Gastroesophageal sphincter (tissue), 4 donors: Measurements from ENCODE around the gene CUTA. TPM values are rescaled to one million over a fixed set of nuclear protein-coding genes. Genes with fewer than 3 reads are reported as not detected.
A peak's percentile ranks its signal among the peaks of the same experiment; 100 is the strongest.

Experiments used
- ATAC-seq: fragments of 150-250 bp; one replicate; pipeline ENCODE4 v1.9.1; 2016; ENCODE audit warnings: mild to moderate bottlenecking, moderate library complexity
- H3K27ac ChIP-seq, 4 donors: fragments of 200-600 bp; sonication (generic) in 3 of 4; 1 replicate in 3 of 4; 2 replicates in 1 of 4; pipeline ENCODE4 v1.5.1; 2016 to 2019
- H3K27me3 ChIP-seq: fragments of 200-600 bp; sonication (generic); one replicate; pipeline ENCODE4 v1.5.1; 2019
- H3K36me3 ChIP-seq, 2 donors: fragments of 200-600 bp; sonication (generic); one replicate each; pipeline ENCODE4 v1.5.1; 2019; ENCODE audit warnings: control low read depth in 1 of 2
- H3K4me1 ChIP-seq, 3 donors: fragments of 200-600 bp; sonication (generic); 1 replicate in 2 of 3; 2 replicates in 1 of 3; pipeline ENCODE4 v1.5.1; 2016 to 2019; ENCODE audit warnings: control low read depth in 2 of 3
- H3K4me3 ChIP-seq, 2 donors: fragments of 200-600 bp; sonication (generic); one replicate each; pipeline ENCODE4 v1.5.1; 2019; ENCODE audit warnings: mild to moderate bottlenecking in 1 of 2, moderate library complexity in 1 of 2
- H3K9me3 ChIP-seq, 3 donors: fragments of 200-600 bp; sonication (generic); one replicate each; pipeline ENCODE4 v1.5.1; 2017 to 2019; ENCODE audit warnings: control low read depth in 2 of 3
- CTCF ChIP-seq, 4 experiments: fragments of 200-600 bp in 2 of 4; fragments of 450-650 bp in 2 of 4; sonication (generic) in 1 of 4; IDR thresholded peaks; one replicate each; pipeline ENCODE4 v1.5.1; 2017 to 2019; ENCODE audit warnings: antibody characterized with exemption in 4 of 4, mild to moderate bottlenecking in 2 of 4, moderate library complexity in 2 of 4
- EP300 ChIP-seq: sonication (generic); formaldehyde crosslinking; IDR thresholded peaks from one replicate; pipeline ENCODE4 v1.6.1; 2017; ENCODE audit warnings: antibody characterized with exemption, mild to moderate bottlenecking
- POLR2A ChIP-seq, 2 donors: fragments of 450-650 bp; IDR thresholded peaks; one replicate each; pipeline ENCODE4 v1.6.1; 2017; ENCODE audit warnings: antibody characterized with exemption in 2 of 2, mild to moderate bottlenecking in 2 of 2, moderate library complexity in 1 of 2
- POLR2AphosphoS5 ChIP-seq: sonication (generic); formaldehyde crosslinking; IDR thresholded peaks from one replicate; pipeline ENCODE4 v1.6.1; 2017; ENCODE audit warnings: antibody characterized with exemption
- WGBS, 2 donors: methylation state at CpG; one replicate each; pipeline ENCODE4 v1.1.5; 2018; ENCODE audit warnings: low coverage in 1 of 2; 5-methylcytosine and 5-hydroxymethylcytosine counted together
- total RNA-seq, 4 donors: library from RNA; depleted of rRNA; stranded (reverse); fragments of >200 nt; gene quantifications; one replicate each; pipeline ENCODE4 v1.1.0, GENCODE V29; 2016

CUTA gene
- total RNA-seq, 4 donors from 2014 or later: 90.2 to 144 (median 124) TPM

DNA sequence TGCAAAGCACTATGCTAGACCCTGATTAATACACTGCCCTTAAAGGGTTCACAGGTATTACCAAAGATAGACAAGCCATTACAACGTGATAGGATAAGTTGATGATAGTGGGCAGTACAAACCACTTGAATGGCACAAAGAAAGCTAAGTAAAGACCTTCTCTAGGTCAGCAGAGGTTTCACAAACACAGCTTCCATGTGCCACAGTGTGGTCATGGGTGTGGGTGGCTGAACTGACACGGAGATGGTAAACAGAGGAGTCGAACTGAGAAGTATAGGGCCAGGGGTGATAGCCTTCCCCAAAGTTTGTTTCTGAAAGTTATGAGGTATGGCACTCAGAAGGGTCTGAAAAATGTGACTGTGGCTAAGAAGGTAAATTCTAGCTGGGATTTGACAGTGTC lies 40.8 kb upstream of the CUTA start:
- TF ChIP-seq POLR2A (IDR thresholded peaks at IDR 0.05) (no peak), CTCF (IDR thresholded peaks at IDR 0.05) (no peak), EP300 (no peak)
- H3K9me3 ChIP-seq: no peaks in the 10 kb centered on the region
- no peak for ATAC-seq
- H3K36me3 ChIP-seq: peaks cover 0 to 23% of the 10 kb centered on the region in 2 donors
- no peaks in the 10 kb centered on the region for H3K27me3 ChIP-seq
- peaks cover 0 to 18% (median 5%) of the 10 kb centered on the region in 3 donors for H3K4me1 ChIP-seq
- H3K27ac ChIP-seq: no peak overlapping the region
- 53% methylated on average over 3 of the region's 3 CpGs; no CpG with 5 or more reads in 1 of the 2 donors for WGBS, 2 donors
- H3K4me3 ChIP-seq: no peak overlapping the region

DNA sequence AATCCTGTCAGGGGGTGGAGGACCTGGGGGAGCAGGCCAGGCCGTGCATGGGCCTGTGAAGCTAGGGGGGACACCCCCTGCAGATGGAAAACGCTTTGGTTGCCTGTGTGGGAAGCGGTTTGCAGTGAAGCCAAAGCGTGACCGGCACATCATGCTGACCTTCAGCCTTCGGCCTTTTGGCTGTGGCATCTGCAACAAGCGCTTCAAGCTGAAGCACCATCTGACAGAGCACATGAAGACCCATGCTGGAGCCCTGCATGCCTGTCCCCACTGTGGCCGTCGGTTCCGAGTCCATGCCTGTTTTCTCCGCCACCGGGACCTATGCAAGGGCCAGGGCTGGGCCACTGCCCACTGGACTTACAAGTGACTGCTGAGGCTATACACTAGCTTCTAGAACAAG lies 38.2 kb upstream of the CUTA start:
- ATAC-seq: no peak
- Histone ChIP-seq H3K27me3 (no peaks in the 10 kb centered on the region), H3K36me3 (peaks cover 0 to 31% of the 10 kb centered on the region in 2 donors), H3K4me1 (peaks cover 0 to 35% (median 10%) of the 10 kb centered on the region in 3 donors), H3K9me3 (no peaks in the 10 kb centered on the region), H3K27ac (no peak overlapping the region), H3K4me3 (no peak overlapping the region)
- TF ChIP-seq POLR2A (IDR thresholded peaks at IDR 0.05): no peak
- TF ChIP-seq CTCF (IDR thresholded peaks at IDR 0.05): no peak
- TF ChIP-seq EP300: no peak
- no peak for TF ChIP-seq POLR2AphosphoS5
- WGBS, 2 donors: 94 to 100% methylated on average over 1 to 10 of the region's 12 CpGs

DNA sequence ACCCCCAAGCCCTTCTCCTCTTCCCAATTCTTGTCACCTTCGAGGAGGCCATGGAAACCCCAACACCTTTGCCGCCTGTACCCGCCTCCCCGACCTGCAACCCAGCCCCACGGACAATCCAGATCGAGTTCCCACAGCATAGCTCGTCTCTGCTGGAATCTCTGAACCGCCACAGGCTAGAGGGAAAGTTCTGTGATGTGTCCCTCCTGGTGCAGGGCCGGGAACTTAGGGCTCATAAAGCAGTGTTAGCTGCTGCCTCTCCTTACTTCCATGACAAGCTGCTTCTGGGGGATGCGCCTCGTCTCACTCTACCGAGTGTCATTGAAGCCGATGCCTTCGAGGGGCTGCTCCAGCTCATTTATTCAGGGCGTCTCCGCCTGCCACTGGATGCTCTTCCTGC lies 37.1 kb upstream of the CUTA start:
- Histone ChIP-seq H3K4me3 (peak overlapping the region; percentile 45 to 83), H3K4me1 (peaks cover 0 to 35% (median 10%) of the 10 kb centered on the region in 3 donors), H3K36me3 (peaks cover 0 to 31% of the 10 kb centered on the region in 2 donors), H3K27me3 (no peaks in the 10 kb centered on the region), H3K27ac (peak overlapping the region in 3 of 4 donors; percentile 85 to 90 (median 87)), H3K9me3 (no peaks in the 10 kb centered on the region)
- TF ChIP-seq POLR2AphosphoS5 (no peak), CTCF (IDR thresholded peaks at IDR 0.05) (no peak), EP300 (no peak), POLR2A (IDR thresholded peaks at IDR 0.05) (no peak)
- WGBS, 2 donors: 43% methylated on average over 15 of the region's 16 CpGs; no CpG with 5 or more reads in 1 of the 2 donors
- no peak for ATAC-seq

DNA sequence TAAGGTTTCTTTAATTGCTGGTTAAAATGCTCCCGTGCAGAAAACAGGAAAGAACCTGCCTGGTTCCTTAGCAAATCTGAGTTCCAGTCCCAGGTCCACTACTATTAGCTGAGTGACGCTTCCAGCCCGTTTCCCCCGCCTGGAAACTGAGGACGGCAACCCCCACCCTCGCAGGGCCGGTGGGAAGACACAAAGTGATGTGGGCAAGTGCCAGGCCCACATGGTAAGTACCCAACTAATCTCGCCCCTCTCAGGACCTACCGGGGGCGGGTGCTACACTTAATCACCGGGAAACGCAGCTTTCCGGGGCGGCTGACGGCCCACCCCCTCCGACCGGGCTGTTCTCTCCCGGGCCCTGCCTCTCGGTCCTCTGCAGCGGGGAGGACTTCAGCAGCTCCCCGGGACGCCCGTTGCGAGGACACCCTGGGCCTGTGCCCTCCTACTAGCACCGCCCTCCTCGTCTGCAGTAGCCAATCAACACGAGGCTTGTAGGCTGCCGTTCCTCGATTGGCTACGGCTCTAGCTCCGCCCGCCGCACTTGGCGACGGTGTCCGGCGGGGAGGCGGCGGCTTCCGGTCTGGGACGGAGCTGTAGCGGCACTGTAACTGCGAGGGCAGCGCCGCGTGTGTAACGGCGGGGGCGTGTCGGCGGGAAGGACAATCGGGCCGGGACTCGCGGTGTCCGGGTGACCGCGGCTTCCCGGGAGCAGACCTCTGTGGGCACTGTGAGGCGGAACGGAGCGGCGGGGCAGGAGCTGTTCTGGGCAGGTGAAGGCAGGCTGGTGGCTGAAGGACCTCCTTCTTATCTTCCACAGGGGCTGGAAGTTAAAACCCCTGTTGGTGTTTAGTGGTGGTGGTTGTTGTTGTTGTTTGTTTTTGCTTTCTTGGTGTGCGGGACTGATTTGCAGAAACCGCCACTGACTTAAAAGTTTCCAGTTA lies 36.4 kb upstream of the CUTA start, which contains the start of gene ZBTB9:
Gene ZBTB9 (plus strand): TSS at position 568 of the 938 bp plus-strand sequence. CDS start 525 bp downstream, outside the sequence.
- no peaks in the 10 kb centered on the region for H3K27me3 ChIP-seq
- peak within 1 kb of the TSS; percentile 45 to 83 for H3K4me3 ChIP-seq
- H3K27ac ChIP-seq: peak within 1 kb of the TSS; percentile 8 to 90 (median 86)
- H3K36me3 ChIP-seq: peaks cover 0 to 36% of the 10 kb centered on the region in 2 donors
- H3K4me1 ChIP-seq: peaks cover 0 to 35% (median 10%) of the 10 kb centered on the region in 3 donors
- peak; percentile 99 for ATAC-seq
- 0% methylated on average over 2 to 3 of the region's 65 CpGs for WGBS, 2 donors
- no peaks in the 10 kb centered on the region for H3K9me3 ChIP-seq
- TF ChIP-seq EP300 (no peak), CTCF (IDR thresholded peaks at IDR 0.05) (peak in 2 of 4 experiments; percentile 14 to 23), POLR2A (IDR thresholded peaks at IDR 0.05) (peak; percentile 60 to 70), POLR2AphosphoS5 (peak; percentile 88)
